PC-3 (cell line): Measurements from ENCODE around the gene RIMBP2. TPM values are rescaled to one million over a fixed set of nuclear protein-coding genes. Genes with fewer than 3 reads are reported as not detected.

Experiments
- ATAC-seq: fragments of 200-7000 bp; cut with Tn5 transposase; 2 replicates; pipeline ENCODE4 v1.9.1; 2020; ENCODE audit warnings: mild to moderate bottlenecking, moderate library complexity
- BruUV-seq: library from RNA; stranded (reverse); fragments of 400-500 nt; replicated peaks from 2 replicates; lab custom pipeline; 2021; lab: Mats Ljungman, UMichigan
- CTCF ChIA-PET: fragments of 300-600 bp; sonication (Branson Sonifier 250); formaldehyde crosslinking; loops from one replicate; lab custom pipeline; 2022; ENCODE audit warnings: antibody characterized with exemption; lab: Charles Lee
- POLR2A ChIA-PET: fragments of 300-600 bp; sonication (Branson Sonifier 250); formaldehyde crosslinking; loops from one replicate; lab custom pipeline; 2022; ENCODE audit warnings: antibody characterized with exemption; ENCODE audit not compliant: unreplicated experiment; lab: Charles Lee
- DNase-seq: peaks from one replicate; pipeline ENCODE4 v3.0.0-alpha.2; 2015
- H2AFZ ChIP-seq: fragments of 300-600 bp; sonication (generic); 2 replicates; pipeline ENCODE4 v1.6.0; 2016; ENCODE audit warnings: antibody characterized with exemption, low read length
- H3F3A ChIP-seq: fragments of 300-600 bp; sonication (generic); one replicate; pipeline ENCODE4 v1.6.0; 2017; ENCODE audit warnings: antibody characterized with exemption, low read length, control low read depth, mild to moderate bottlenecking; ENCODE audit not compliant: unreplicated experiment
- H3K27ac ChIP-seq: fragments of 300-600 bp; sonication (generic); 2 replicates; pipeline ENCODE4 v1.5.1; 2016; ENCODE audit warnings: mild to moderate bottlenecking, low read length
- H3K27me3 ChIP-seq: fragments of 300-600 bp; sonication (generic); 2 replicates; pipeline ENCODE4 v1.6.1; 2016; ENCODE audit warnings: low read length, mixed read lengths
- H3K36me3 ChIP-seq: fragments of 300-600 bp; sonication (generic); 2 replicates; pipeline ENCODE4 v1.6.1; 2016; ENCODE audit warnings: low read depth, mixed run types, low read length, mixed read lengths
- H3K4me1 ChIP-seq: fragments of 300-600 bp; sonication (generic); 2 replicates; pipeline ENCODE4 v1.5.1; 2016; ENCODE audit warnings: low read length; ENCODE audit not compliant: insufficient read depth
- H3K4me2 ChIP-seq: fragments of 300-600 bp; sonication (generic); 2 replicates; pipeline ENCODE4 v1.6.0; 2016; ENCODE audit warnings: low read length
- H3K4me3 ChIP-seq: fragments of 300-600 bp; sonication (generic); 2 replicates; pipeline ENCODE4 v1.5.1; 2016; ENCODE audit warnings: mild to moderate bottlenecking, low read length, mixed read lengths
- H3K79me2 ChIP-seq: fragments of 300-600 bp; sonication (generic); 2 replicates; pipeline ENCODE4 v1.6.1; 2017; ENCODE audit warnings: low read length, mixed read lengths
- H3K9ac ChIP-seq: fragments of 300-600 bp; sonication (generic); 2 replicates; pipeline ENCODE4 v1.6.0; 2016; ENCODE audit warnings: mild to moderate bottlenecking, low read length
- H3K9me2 ChIP-seq: fragments of 300-600 bp; sonication (generic); replicated peaks from 2 replicates; pipeline ENCODE4 v1.6.1; 2016; ENCODE audit warnings: mixed run types, low read length, mixed read lengths
- H3K9me3 ChIP-seq: fragments of 300-600 bp; sonication (generic); 2 replicates; pipeline ENCODE4 v1.6.1; 2016; ENCODE audit warnings: low read length, mixed read lengths
- H4K20me1 ChIP-seq: fragments of 300-600 bp; sonication (generic); 2 replicates; pipeline ENCODE4 v1.6.1; 2016; ENCODE audit warnings: low read length, mixed read lengths
- EZH2 ChIP-seq: fragments of 300-600 bp; sonication (generic); IDR thresholded peaks from one replicate; pipeline ENCODE4 v1.6.1; 2017; ENCODE audit warnings: antibody characterized with exemption, mild to moderate bottlenecking, low read length; ENCODE audit not compliant: unreplicated experiment
- EZH2phosphoT487 ChIP-seq: fragments of 300-600 bp; sonication (generic); IDR thresholded peaks from 2 replicates; pipeline ENCODE4 v1.6.1; 2018; ENCODE audit warnings: mild to moderate bottlenecking, antibody characterized with exemption, low read length, borderline replicate concordance
- intact Hi-C: fragments of 100-400 bp; cut with micrococcal nuclease; formaldehyde crosslinking; loops from 2 replicates; pipeline ENCODE4 v1.9.0; 2023
- total RNA-seq: library from RNA; depleted of rRNA; stranded (reverse); fragments of >200 nt; gene quantifications from 2 replicates; pipeline ENCODE4 v1.2.3, GENCODE V29; 2014
- TF ChIP-seq, protein P1 (sequence below): fragments of 300-600 bp; sonication (generic); conservative IDR thresholded peaks from 2 replicates; pipeline ENCODE4 v1.5.1; 2017; ENCODE audit warnings: antibody characterized with exemption, low read depth, mild to moderate bottlenecking, low read length

RIMBP2 gene
- total RNA-seq, 1 experiment from 2014 or later: not detected

DNA sequence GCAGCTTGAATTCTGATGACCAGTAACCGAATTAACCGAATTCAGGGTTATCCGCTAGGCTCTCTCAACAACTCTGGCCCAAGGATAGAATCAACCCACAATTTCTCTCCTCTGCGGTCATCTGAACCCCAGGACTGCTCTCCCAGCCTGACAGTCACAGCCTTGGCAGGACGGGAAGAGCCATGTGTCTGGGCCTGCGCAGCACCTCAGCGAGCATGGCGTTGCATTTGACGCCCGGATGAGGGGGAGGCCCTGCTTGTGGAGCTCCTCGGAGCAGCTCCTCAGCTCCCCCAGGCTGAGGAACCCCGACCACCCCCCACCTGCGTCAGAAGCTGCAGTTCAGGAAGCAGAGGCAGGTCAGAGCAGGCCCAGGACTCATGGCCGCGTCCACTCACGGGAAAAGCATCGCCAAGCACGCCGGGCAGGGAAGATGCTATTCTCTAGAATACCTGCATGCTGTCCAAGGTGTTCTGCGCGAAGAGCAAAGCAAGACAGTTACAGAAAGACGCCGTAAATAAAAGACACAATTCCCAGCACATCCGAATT, 247.3 kb downstream of the RIMBP2 start:
- Histone ChIP-seq H3K79me2 (no peaks in the 10 kb centered on the region), H3K36me3 (no peaks in the 10 kb centered on the region), H3K27ac (no peak overlapping the region), H2AFZ (no peak overlapping the region), H3K9ac (no peak overlapping the region), H3K4me2 (no peak overlapping the region), H4K20me1 (no peaks in the 10 kb centered on the region), H3K9me2 (no peaks in the 10 kb centered on the region), H3K4me1 (no peaks in the 10 kb centered on the region), H3F3A (no peaks in the 10 kb centered on the region), H3K27me3 (no peaks in the 10 kb centered on the region), H3K4me3 (no peak overlapping the region), H3K9me3 (no peaks in the 10 kb centered on the region)
- BruUV-seq: no TSS peak
- ChIA-PET POLR2A (no interaction called here), CTCF (no interaction called here)
- TF ChIP-seq EZH2: no peak
- intact Hi-C loops: no loop called here
- DNase-seq (no peak), ATAC-seq (no peak)

DNA sequence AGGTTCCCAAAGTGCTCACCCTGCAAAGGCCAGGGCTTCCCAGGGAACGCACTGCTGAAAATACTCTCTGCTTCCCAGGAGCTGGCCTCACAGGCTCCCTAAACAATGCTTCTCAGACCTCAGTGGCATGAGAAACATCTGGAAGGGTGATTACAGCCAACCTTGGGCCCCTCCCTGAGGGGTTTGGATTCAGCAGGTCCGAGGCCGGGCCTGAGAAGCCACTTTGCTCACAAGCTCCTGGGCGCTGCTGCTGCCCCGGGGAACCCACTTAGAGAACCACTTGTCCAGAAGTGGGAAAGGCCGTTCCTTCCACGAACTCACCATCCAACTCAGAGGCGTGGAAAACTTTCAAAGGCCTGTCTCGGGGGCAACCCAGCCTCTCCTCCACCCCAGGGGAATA, 247.9 kb downstream of the RIMBP2 start:
- H3K27ac ChIP-seq: no peak overlapping the region
- DNase-seq (no peak), ATAC-seq (no peak)
- POLR2A ChIA-PET: no interaction called here
- no peaks in the 10 kb centered on the region for H3K4me1 ChIP-seq
- no peaks in the 10 kb centered on the region for H3K79me2 ChIP-seq
- no peak overlapping the region for H3K9ac ChIP-seq
- CTCF ChIA-PET: no interaction called here
- no peaks in the 10 kb centered on the region for H4K20me1 ChIP-seq
- H2AFZ ChIP-seq: no peak overlapping the region
- H3K36me3 ChIP-seq: no peaks in the 10 kb centered on the region
- H3K9me3 ChIP-seq: no peaks in the 10 kb centered on the region
- no peaks in the 10 kb centered on the region for H3F3A ChIP-seq
- no peak overlapping the region for H3K4me3 ChIP-seq
- H3K4me2 ChIP-seq: no peak overlapping the region
- BruUV-seq: no TSS peak
- TF ChIP-seq, protein P1, sequence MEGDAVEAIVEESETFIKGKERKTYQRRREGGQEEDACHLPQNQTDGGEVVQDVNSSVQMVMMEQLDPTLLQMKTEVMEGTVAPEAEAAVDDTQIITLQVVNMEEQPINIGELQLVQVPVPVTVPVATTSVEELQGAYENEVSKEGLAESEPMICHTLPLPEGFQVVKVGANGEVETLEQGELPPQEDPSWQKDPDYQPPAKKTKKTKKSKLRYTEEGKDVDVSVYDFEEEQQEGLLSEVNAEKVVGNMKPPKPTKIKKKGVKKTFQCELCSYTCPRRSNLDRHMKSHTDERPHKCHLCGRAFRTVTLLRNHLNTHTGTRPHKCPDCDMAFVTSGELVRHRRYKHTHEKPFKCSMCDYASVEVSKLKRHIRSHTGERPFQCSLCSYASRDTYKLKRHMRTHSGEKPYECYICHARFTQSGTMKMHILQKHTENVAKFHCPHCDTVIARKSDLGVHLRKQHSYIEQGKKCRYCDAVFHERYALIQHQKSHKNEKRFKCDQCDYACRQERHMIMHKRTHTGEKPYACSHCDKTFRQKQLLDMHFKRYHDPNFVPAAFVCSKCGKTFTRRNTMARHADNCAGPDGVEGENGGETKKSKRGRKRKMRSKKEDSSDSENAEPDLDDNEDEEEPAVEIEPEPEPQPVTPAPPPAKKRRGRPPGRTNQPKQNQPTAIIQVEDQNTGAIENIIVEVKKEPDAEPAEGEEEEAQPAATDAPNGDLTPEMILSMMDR: no peak
- no peaks in the 10 kb centered on the region for H3K27me3 ChIP-seq
- intact Hi-C loops: no loop called here
- no peaks in the 10 kb centered on the region for H3K9me2 ChIP-seq

DNA sequence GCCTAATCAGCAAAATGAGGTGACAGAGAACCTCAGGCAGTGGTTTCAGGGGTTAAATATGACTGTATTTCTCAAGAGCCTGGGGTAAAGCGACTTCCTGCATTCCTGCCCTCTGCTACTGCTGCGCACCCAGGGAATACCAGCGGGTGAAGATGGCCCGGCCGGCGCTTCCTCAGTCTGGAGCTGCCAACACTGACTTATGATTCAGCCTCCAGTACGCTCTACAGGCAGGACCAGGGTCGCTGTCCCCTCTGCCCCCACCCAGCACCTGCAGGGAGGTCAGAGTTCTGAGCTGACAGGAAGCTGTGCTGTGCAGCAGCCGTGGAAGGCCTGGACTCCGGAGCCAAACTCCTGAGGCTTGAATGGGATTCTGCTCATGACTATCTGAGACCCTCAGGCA, 250.5 kb downstream of the RIMBP2 start:
- BruUV-seq: no TSS peak
- DNase-seq (no peak), ATAC-seq (no peak)
- CTCF ChIA-PET: no interaction called here
- Histone ChIP-seq H3K4me2 (no peak overlapping the region), H3K79me2 (no peaks in the 10 kb centered on the region), H3F3A (no peaks in the 10 kb centered on the region), H3K36me3 (no peaks in the 10 kb centered on the region), H3K27ac (no peak overlapping the region), H2AFZ (no peak overlapping the region), H3K9me2 (no peaks in the 10 kb centered on the region), H3K9ac (no peak overlapping the region), H3K27me3 (no peaks in the 10 kb centered on the region), H3K9me3 (no peaks in the 10 kb centered on the region), H4K20me1 (no peaks in the 10 kb centered on the region), H3K4me1 (no peaks in the 10 kb centered on the region), H3K4me3 (no peak overlapping the region)
- intact Hi-C loops: no loop called here
- POLR2A ChIA-PET: no interaction called here
- TF ChIP-seq EZH2 (no peak), EZH2phosphoT487 (no peak)
- TF ChIP-seq, protein P1: no peak
